HepG2 (cell line): ENCODE data around the gene DGKB. TPM values are rescaled to one million over a fixed set of nuclear protein-coding genes. Genes with fewer than 3 reads are reported as not detected.

Experiments
- ATAC-seq: fragments of 200-7000 bp; cut with Tn5 transposase; 3 replicates; pipeline ENCODE4 v1.9.1; 2020; ENCODE audit warnings: mild to moderate bottlenecking, moderate library complexity
- BruUV-seq: library from RNA; stranded (reverse); fragments of 400-500 nt; replicated peaks from 2 replicates; lab custom pipeline; 2021; lab: Mats Ljungman, UMichigan
- CTCF ChIA-PET: fragments of 300-600 bp; formaldehyde crosslinking; extraction: SDS; loops from one replicate; lab custom pipeline; 2021; ENCODE audit warnings: low total read pairs, inconsistent platforms, low intra/inter-chr PET ratio; lab: Yijun Ruan, JAX
- POLR2A ChIA-PET: fragments of 350-600 bp; sonication (Branson Sonifier 250); formaldehyde crosslinking; loops from one replicate; lab custom pipeline; 2020; ENCODE audit warnings: antibody characterized with exemption, inconsistent platforms; lab: Yijun Ruan, JAX
- DNase-seq: peaks from one replicate; pipeline ENCODE4 v3.0.0-alpha.2; 2015; ENCODE audit warnings: low spot score
- FAIRE-seq: peaks from 3 replicates; lab custom pipeline; 2011; peaks lifted over from hg19 to GRCh38; lab: Jason Lieb, UNC
- H2AFZ ChIP-seq: one replicate; pipeline ENCODE4 v1.6.1; 2011; ENCODE audit warnings: low read length, inconsistent platforms
- H3K27ac ChIP-seq: fragments of 300-600 bp; 3 replicates; pipeline ENCODE4 v1.8.0; 2011; ENCODE audit warnings: mixed run types, mild to moderate bottlenecking, mixed read lengths, low read length, inconsistent platforms; ENCODE audit not compliant: insufficient read depth; ENCODE audit errors: extremely low read length
- H3K27me3 ChIP-seq, 2 experiments: fragments of 200-600 bp in 1 of 2; 2 replicates in 1 of 2; 3 replicates in 1 of 2; pipeline versions ENCODE4 v1.6.0 to v1.8.0; 2011; ENCODE audit warnings: low read length in 2 of 2, mild to moderate bottlenecking in 2 of 2, moderate library complexity in 2 of 2, inconsistent platforms in 1 of 2; ENCODE audit not compliant: insufficient read depth in 2 of 2, control insufficient read depth in 1 of 2
- H3K36me3 ChIP-seq, 2 experiments: fragments of 200-600 bp in 1 of 2; replicated peaks in 1 of 2; 2 replicates in 1 of 2; 3 replicates in 1 of 2; pipeline versions ENCODE4 v1.5.1 to v1.8.0; 2011; ENCODE audit warnings: low read length in 2 of 2, inconsistent platforms in 1 of 2; ENCODE audit not compliant: insufficient read depth in 2 of 2, control insufficient read depth in 1 of 2
- H3K4me1 ChIP-seq: 2 replicates; pipeline ENCODE4 v1.5.1; 2012; ENCODE audit warnings: low read length, inconsistent platforms; ENCODE audit not compliant: insufficient read depth
- H3K4me2 ChIP-seq: 2 replicates; pipeline ENCODE4 v1.6.0; 2011; ENCODE audit warnings: low read depth, low read length, inconsistent platforms
- H3K4me3 ChIP-seq, 3 experiments: fragments of 200-600 bp in 1 of 3; sonication (generic), shearing (Covaris generic) in 1 of 3; replicated peaks in 1 of 3; 2 replicates each; pipeline ENCODE4 v1.5.1; 2011 to 2016; ENCODE audit warnings: low read length in 3 of 3, inconsistent platforms in 2 of 3, low read depth in 2 of 3, mild to moderate bottlenecking in 2 of 3, control low read depth in 1 of 3, mixed read lengths in 1 of 3; ENCODE audit not compliant: insufficient read depth in 1 of 3
- H3K79me2 ChIP-seq: one replicate; pipeline ENCODE4 v1.6.1; 2011; ENCODE audit warnings: low read length, inconsistent platforms; ENCODE audit not compliant: insufficient read depth
- H3K9ac ChIP-seq: 2 replicates; pipeline ENCODE4 v1.6.0; 2011; ENCODE audit warnings: mild to moderate bottlenecking, low read depth, low read length, inconsistent platforms; ENCODE audit not compliant: insufficient read depth
- H3K9me3 ChIP-seq: 2 replicates; pipeline ENCODE4 v1.5.1; 2012; ENCODE audit warnings: mild to moderate bottlenecking, low read length
- H4K20me1 ChIP-seq: 2 replicates; pipeline ENCODE4 v1.6.0; 2011; ENCODE audit warnings: inconsistent platforms, mild to moderate bottlenecking, low read length, moderate library complexity; ENCODE audit not compliant: insufficient read depth
- HMGXB4 ChIP-seq, 2 experiments: sonication (generic) in 1 of 2; formaldehyde crosslinking in 1 of 2; IDR thresholded peaks; 2 replicates each; pipeline versions ENCODE4 v1.4.0 to v1.6.1; 2018 to 2020; ENCODE audit warnings: missing genetic modification reagents in 2 of 2, borderline replicate concordance in 1 of 2, low read depth in 1 of 2, mild to moderate bottlenecking in 1 of 2, missing biosample characterization in 1 of 2
- MATR3 ChIP-seq: sonication (generic); formaldehyde crosslinking; IDR thresholded peaks from 2 replicates; pipeline ENCODE4 v1.4.0; 2020; ENCODE audit warnings: missing genetic modification reagents
- NR2F6 ChIP-seq, 2 experiments: IDR thresholded peaks; 2 replicates each; pipeline ENCODE4 v1.6.1; 2016; ENCODE audit warnings: antibody characterized with exemption in 1 of 2, mild to moderate bottlenecking in 1 of 2
- SETDB1 ChIP-seq: sonication (generic); formaldehyde crosslinking; IDR thresholded peaks from 2 replicates; pipeline ENCODE4 v1.5.1; 2020; ENCODE audit warnings: missing genetic modification reagents, mild to moderate bottlenecking, borderline replicate concordance
- ZHX2 ChIP-seq, 2 experiments: sonication (generic) in 1 of 2; formaldehyde crosslinking in 1 of 2; IDR thresholded peaks; 2 replicates each; pipeline versions ENCODE4 v1.6.1 to v1.9.0; 2014 to 2022; ENCODE audit warnings: antibody characterized with exemption in 1 of 2, borderline replicate concordance in 1 of 2, inconsistent platforms in 1 of 2, low read depth in 1 of 2, missing genetic modification reagents in 1 of 2
- ZNF232 ChIP-seq: sonication (generic); formaldehyde crosslinking; IDR thresholded peaks from 2 replicates; pipeline ENCODE4 v1.4.0; 2020; ENCODE audit warnings: missing genetic modification reagents, borderline replicate concordance
- ZNF850 ChIP-seq: sonication (generic); formaldehyde crosslinking; conservative IDR thresholded peaks from 2 replicates; pipeline ENCODE4 v1.9.0; 2021; ENCODE audit warnings: mild to moderate bottlenecking, missing genetic modification reagents
- WGBS: methylation state at CpG from one replicate; pipeline ENCODE4 v1.1.6; 2017; ENCODE audit warnings: low lambda C conversion rate; 5-methylcytosine and 5-hydroxymethylcytosine counted together
- in situ Hi-C: cut with HindIII; loops from 2 replicates; pipeline ENCODE4 v1.10.0; 2017; ENCODE audit warnings: low pct_unique_long_range_greater_than_20kb; ENCODE audit not compliant: extremely low pct_ligation_motif_present
- intact Hi-C: fragments of 100-400 bp; cut with micrococcal nuclease; formaldehyde crosslinking; loops from one replicate; pipeline ENCODE4 v1.10.0; 2022; ENCODE audit not compliant: unreplicated experiment
- polyA plus RNA-seq, 8 experiments: library from polyadenylated mRNA; depleted of rRNA in 3 of 8; stranded (reverse) in 7 of 8; unstranded in 1 of 8; fragments of >200 nt; fragmentation: Illumina TruSeq in 4 of 8; extraction: Trizol in 4 of 8; gene quantifications; 2 replicates each; pipeline versions ENCODE4 v1.2.1 to v1.2.3, GENCODE V29; 2011 to 2016; ENCODE audit warnings: low read depth in 4 of 8, missing spikeins in 1 of 8, mixed read lengths in 1 of 8; ENCODE audit not compliant: insufficient read depth in 1 of 8
- total RNA-seq, 5 experiments: library from RNA; depleted of rRNA; stranded (reverse); fragments of >200 nt; fragmentation: Illumina TruSeq; extraction: Trizol; gene quantifications; 2 replicates each; pipeline ENCODE4 v1.2.3, GENCODE V29; 2016; ENCODE audit warnings: low read depth in 1 of 5
- TF ChIP-seq, protein P1 (sequence below): IDR thresholded peaks from 2 replicates; pipeline ENCODE4 v1.6.1; 2016; ENCODE audit warnings: low read depth, missing genetic modification reagents, missing compliant biosample characterization

Gene DGKB
- total and polyA plus RNA-seq, 2 of the 13 experiments (the other 11 are each of a cell fraction or from before 2014, with no cell fraction given), result not detected

GRCh38 chr7:14403587-14403986 is 499.0 kb downstream of the DGKB start:
- no peaks in the 10 kb centered on the region for H4K20me1 ChIP-seq
- BruUV-seq, result no TSS peak
- no peak overlapping the region for H3K9ac ChIP-seq
- peaks cover 94% of the 10 kb centered on the region for H3K9me3 ChIP-seq
- no peaks in the 10 kb centered on the region for H3K36me3 ChIP-seq
- no peak overlapping the region for H3K4me3 ChIP-seq
- no peaks in the 10 kb centered on the region for H3K4me1 ChIP-seq
- H3K27me3 ChIP-seq, result no peaks in the 10 kb centered on the region
- FAIRE-seq (no peak), DNase-seq (no peak), ATAC-seq (no peak)
- POLR2A ChIA-PET, result no interaction called here
- H3K27ac ChIP-seq, result no peak overlapping the region
- CTCF ChIA-PET, result no interaction called here
- 4% methylated on average over 2 of the region's 2 CpGs for WGBS
- H3K4me2 ChIP-seq, result no peak overlapping the region
- intact Hi-C loops (no loop called here), in situ Hi-C loops (no loop called here)
- H2AFZ ChIP-seq, result no peak overlapping the region
- H3K79me2 ChIP-seq, result no peaks in the 10 kb centered on the region
- TF ChIP-seq ZNF232 (CRISPR knock-in tag) (no peak), ZHX2 (IDR thresholded peaks at IDR 0.05; ENCODE audit: low read depth) (no peak), ZHX2 (CRISPR knock-in tag; IDR thresholded peaks at IDR 0.05; ENCODE audit: borderline replicate concordance) (no peak), MATR3 (CRISPR knock-in tag) (no peak), HMGXB4 (CRISPR knock-in tag; IDR thresholded peaks at IDR 0.05; ENCODE audit: borderline replicate concordance in 1 of 2, low read depth in 1 of 2) (no peak), ZNF850 (CRISPR knock-in tag) (no peak), SETDB1 (no peak), NR2F6 (IDR thresholded peaks at IDR 0.05) (no peak), NR2F6 (CRISPR knock-in tag; IDR thresholded peaks at IDR 0.05) (no peak)
- TF ChIP-seq, protein P1, sequence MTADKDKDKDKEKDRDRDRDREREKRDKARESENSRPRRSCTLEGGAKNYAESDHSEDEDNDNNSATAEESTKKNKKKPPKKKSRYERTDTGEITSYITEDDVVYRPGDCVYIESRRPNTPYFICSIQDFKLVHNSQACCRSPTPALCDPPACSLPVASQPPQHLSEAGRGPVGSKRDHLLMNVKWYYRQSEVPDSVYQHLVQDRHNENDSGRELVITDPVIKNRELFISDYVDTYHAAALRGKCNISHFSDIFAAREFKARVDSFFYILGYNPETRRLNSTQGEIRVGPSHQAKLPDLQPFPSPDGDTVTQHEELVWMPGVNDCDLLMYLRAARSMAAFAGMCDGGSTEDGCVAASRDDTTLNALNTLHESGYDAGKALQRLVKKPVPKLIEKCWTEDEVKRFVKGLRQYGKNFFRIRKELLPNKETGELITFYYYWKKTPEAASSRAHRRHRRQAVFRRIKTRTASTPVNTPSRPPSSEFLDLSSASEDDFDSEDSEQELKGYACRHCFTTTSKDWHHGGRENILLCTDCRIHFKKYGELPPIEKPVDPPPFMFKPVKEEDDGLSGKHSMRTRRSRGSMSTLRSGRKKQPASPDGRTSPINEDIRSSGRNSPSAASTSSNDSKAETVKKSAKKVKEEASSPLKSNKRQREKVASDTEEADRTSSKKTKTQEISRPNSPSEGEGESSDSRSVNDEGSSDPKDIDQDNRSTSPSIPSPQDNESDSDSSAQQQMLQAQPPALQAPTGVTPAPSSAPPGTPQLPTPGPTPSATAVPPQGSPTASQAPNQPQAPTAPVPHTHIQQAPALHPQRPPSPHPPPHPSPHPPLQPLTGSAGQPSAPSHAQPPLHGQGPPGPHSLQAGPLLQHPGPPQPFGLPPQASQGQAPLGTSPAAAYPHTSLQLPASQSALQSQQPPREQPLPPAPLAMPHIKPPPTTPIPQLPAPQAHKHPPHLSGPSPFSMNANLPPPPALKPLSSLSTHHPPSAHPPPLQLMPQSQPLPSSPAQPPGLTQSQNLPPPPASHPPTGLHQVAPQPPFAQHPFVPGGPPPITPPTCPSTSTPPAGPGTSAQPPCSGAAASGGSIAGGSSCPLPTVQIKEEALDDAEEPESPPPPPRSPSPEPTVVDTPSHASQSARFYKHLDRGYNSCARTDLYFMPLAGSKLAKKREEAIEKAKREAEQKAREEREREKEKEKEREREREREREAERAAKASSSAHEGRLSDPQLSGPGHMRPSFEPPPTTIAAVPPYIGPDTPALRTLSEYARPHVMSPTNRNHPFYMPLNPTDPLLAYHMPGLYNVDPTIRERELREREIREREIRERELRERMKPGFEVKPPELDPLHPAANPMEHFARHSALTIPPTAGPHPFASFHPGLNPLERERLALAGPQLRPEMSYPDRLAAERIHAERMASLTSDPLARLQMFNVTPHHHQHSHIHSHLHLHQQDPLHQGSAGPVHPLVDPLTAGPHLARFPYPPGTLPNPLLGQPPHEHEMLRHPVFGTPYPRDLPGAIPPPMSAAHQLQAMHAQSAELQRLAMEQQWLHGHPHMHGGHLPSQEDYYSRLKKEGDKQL (CRISPR knock-in tag), result no peak
